Kidney epithelial cell (primary cell): ENCODE measurements around the gene SNX8. TPM values are rescaled to one million over a fixed set of nuclear protein-coding genes. Genes with fewer than 3 reads are reported as not detected.

Experiments used
- DNase-seq: peaks from one replicate; pipeline ENCODE4 v3.0.0-alpha.2; 2010; ENCODE audit warnings: low read depth
- H3K27me3 ChIP-seq: 2 replicates; pipeline ENCODE4 v1.6.0; 2011; ENCODE audit warnings: low read length; ENCODE audit not compliant: control insufficient read depth, insufficient read depth
- H3K36me3 ChIP-seq: 2 replicates; pipeline ENCODE4 v1.5.1; 2011; ENCODE audit warnings: low read length; ENCODE audit not compliant: control insufficient read depth, insufficient read depth
- H3K4me3 ChIP-seq: 2 replicates; pipeline ENCODE4 v1.5.1; 2011; ENCODE audit warnings: low read depth, mild to moderate bottlenecking, control low read depth, low read length
- CTCF ChIP-seq: IDR thresholded peaks from 2 replicates; pipeline ENCODE4 v1.5.1; 2011; ENCODE audit warnings: mild to moderate bottlenecking, moderate library complexity, low read length, control low read depth, inconsistent platforms; ENCODE audit not compliant: insufficient read depth, poor library complexity, severe bottlenecking
- total RNA-seq: library from RNA; depleted of rRNA; stranded (reverse); fragments of >200 nt; gene quantifications from 2 replicates; pipeline ENCODE4 v1.2.3, GENCODE V29; 2015

The SNX8 gene
- total RNA-seq, 1 donor from 2014 or later, result 47.7 TPM

GRCh38 chr7:2219136-2219535 is 95.1 kb downstream of the SNX8 start:
- no peak overlapping the region for H3K4me3 ChIP-seq
- TF ChIP-seq CTCF, result no peak
- peaks cover 4% of the 10 kb centered on the region for H3K36me3 ChIP-seq
- H3K27me3 ChIP-seq, result no peaks in the 10 kb centered on the region
- DNase-seq, result no peak

- H3K36me3 ChIP-seq, result peaks cover 5% of the 10 kb centered on the region
- no peak for TF ChIP-seq CTCF
- no peak overlapping the region for H3K4me3 ChIP-seq
- H3K27me3 ChIP-seq, result no peaks in the 10 kb centered on the region
- no peak for DNase-seq
Observed at GRCh38 chr7:2218444-2218785, 95.8 kb downstream of the SNX8 start.

- TF ChIP-seq CTCF, result no peak
- DNase-seq, result no peak
- H3K36me3 ChIP-seq, result peaks cover 5% of the 10 kb centered on the region
- no peak overlapping the region for H3K4me3 ChIP-seq
- no peaks in the 10 kb centered on the region for H3K27me3 ChIP-seq
Observed at GRCh38 chr7:2217716-2218443, 96.4 kb downstream of the SNX8 start.

- DNase-seq, result no peak
- no peak for TF ChIP-seq CTCF
Observed at GRCh38 chr7:2217206-2217605, 97.0 kb downstream of the SNX8 start.

GRCh38 chr7:2215851-2216250 is 98.4 kb downstream of the SNX8 start:
- no peak for TF ChIP-seq CTCF
- Histone ChIP-seq H3K27me3 (no peaks in the 10 kb centered on the region), H3K4me3 (no peak overlapping the region), H3K36me3 (peaks cover 7% of the 10 kb centered on the region)
- no peak for DNase-seq

More at GRCh38 chr7:2217206-2217605, 97.0 kb downstream of the SNX8 start:
- no peaks in the 10 kb centered on the region for H3K27me3 ChIP-seq
- no peak overlapping the region for H3K4me3 ChIP-seq
- peaks cover 5% of the 10 kb centered on the region for H3K36me3 ChIP-seq

GRCh38 chr7:2214636-2215035 is 99.6 kb downstream of the SNX8 start:
- no peak for TF ChIP-seq CTCF
- peaks cover 7% of the 10 kb centered on the region for H3K36me3 ChIP-seq
- H3K4me3 ChIP-seq, result no peak overlapping the region
- no peak for DNase-seq
- no peaks in the 10 kb centered on the region for H3K27me3 ChIP-seq
